ENCODE data around the gene TEX26. TPM values are rescaled to one million over a fixed set of nuclear protein-coding genes. Genes with fewer than 3 reads are reported as not detected.

TEX26 gene
- total RNA-seq, 1 donor from 2014 or later, result not detected

GRCh38 chr13:30971575-30971974 is 39.1 kb downstream of the TEX26 start:
- peaks cover 4% of the 10 kb centered on the region for H3K4me1 Mint-ChIP-seq (ENCODE audit: unreplicated experiment)
- no peaks in the 10 kb centered on the region for H3K36me3 Mint-ChIP-seq (ENCODE audit: low read depth, unreplicated experiment)
- H3K27ac Mint-ChIP-seq (ENCODE audit: unreplicated experiment), result no peak overlapping the region
- H3K4me3 Mint-ChIP-seq (ENCODE audit: unreplicated experiment), result no peak overlapping the region
- DNase-seq (ENCODE audit: low spot score), result no peak
- H3K27me3 Mint-ChIP-seq (ENCODE audit: unreplicated experiment), result peaks cover 1% of the 10 kb centered on the region
- TF ChIP-seq CTCF (IDR thresholded peaks at IDR 0.05; ENCODE audit: unreplicated experiment), result no peak
- H3K9me3 Mint-ChIP-seq (ENCODE audit: unreplicated experiment), result peaks cover 3% of the 10 kb centered on the region

- H3K27me3 Mint-ChIP-seq (ENCODE audit: unreplicated experiment), result peaks cover 1% of the 10 kb centered on the region
- H3K9me3 Mint-ChIP-seq (ENCODE audit: unreplicated experiment), result no peaks in the 10 kb centered on the region
- H3K36me3 Mint-ChIP-seq (ENCODE audit: low read depth, unreplicated experiment), result no peaks in the 10 kb centered on the region
- no peak for TF ChIP-seq CTCF (IDR thresholded peaks at IDR 0.05; ENCODE audit: unreplicated experiment)
- no peak for DNase-seq (ENCODE audit: low spot score)
- peaks cover 4% of the 10 kb centered on the region for H3K4me1 Mint-ChIP-seq (ENCODE audit: unreplicated experiment)
- H3K27ac Mint-ChIP-seq (ENCODE audit: unreplicated experiment), result no peak overlapping the region
- H3K4me3 Mint-ChIP-seq (ENCODE audit: unreplicated experiment), result no peak overlapping the region
Measured at GRCh38 chr13:30972888-30973377, 40.5 kb downstream of the TEX26 start.

GRCh38 chr13:30974350-30974749 is 41.9 kb downstream of the TEX26 start:
- Mint-ChIP-seq H3K27ac (ENCODE audit: unreplicated experiment) (no peak overlapping the region), H3K9me3 (ENCODE audit: unreplicated experiment) (no peaks in the 10 kb centered on the region), H3K4me1 (ENCODE audit: unreplicated experiment) (peaks cover 4% of the 10 kb centered on the region), H3K4me3 (ENCODE audit: unreplicated experiment) (no peak overlapping the region), H3K27me3 (ENCODE audit: unreplicated experiment) (peaks cover 3% of the 10 kb centered on the region), H3K36me3 (ENCODE audit: low read depth, unreplicated experiment) (no peaks in the 10 kb centered on the region)
- TF ChIP-seq CTCF (IDR thresholded peaks at IDR 0.05; ENCODE audit: unreplicated experiment), result no peak
- no peak for DNase-seq (ENCODE audit: low spot score)

GRCh38 chr13:30976025-30976424 is 43.6 kb downstream of the TEX26 start:
- Mint-ChIP-seq H3K27me3 (ENCODE audit: unreplicated experiment) (peaks cover 2% of the 10 kb centered on the region), H3K4me3 (ENCODE audit: unreplicated experiment) (no peak overlapping the region), H3K4me1 (ENCODE audit: unreplicated experiment) (peaks cover 2% of the 10 kb centered on the region), H3K36me3 (ENCODE audit: low read depth, unreplicated experiment) (no peaks in the 10 kb centered on the region), H3K27ac (ENCODE audit: unreplicated experiment) (no peak overlapping the region), H3K9me3 (ENCODE audit: unreplicated experiment) (no peaks in the 10 kb centered on the region)
- TF ChIP-seq CTCF (IDR thresholded peaks at IDR 0.05; ENCODE audit: unreplicated experiment), result no peak
- DNase-seq (ENCODE audit: low spot score), result no peak

GRCh38 chr13:30978981-30979956 is 46.8 kb downstream of the TEX26 start:
- peak; percentile 80 for DNase-seq (ENCODE audit: low spot score)
- TF ChIP-seq CTCF (IDR thresholded peaks at IDR 0.05; ENCODE audit: unreplicated experiment), result peak; percentile 90

More at GRCh38 chr13:30978981-30979956, 46.8 kb downstream of the TEX26 start:
- no peak overlapping the region for H3K4me3 Mint-ChIP-seq (ENCODE audit: unreplicated experiment)
- H3K36me3 Mint-ChIP-seq (ENCODE audit: low read depth, unreplicated experiment), result no peaks in the 10 kb centered on the region
- no peaks in the 10 kb centered on the region for H3K9me3 Mint-ChIP-seq (ENCODE audit: unreplicated experiment)
- H3K4me1 Mint-ChIP-seq (ENCODE audit: unreplicated experiment), result peaks cover 2% of the 10 kb centered on the region
- H3K27me3 Mint-ChIP-seq (ENCODE audit: unreplicated experiment), result peaks cover 2% of the 10 kb centered on the region
- H3K27ac Mint-ChIP-seq (ENCODE audit: unreplicated experiment), result no peak overlapping the region
